H1 (cell line): ENCODE data around the gene PAXIP1.

Experiments
- EZH2 ChIP-seq: fragments of 200-600 bp; sonication (generic); IDR thresholded peaks from 2 replicates; pipeline ENCODE4 v1.7.1; 2012; ENCODE audit warnings: low read depth, mild to moderate bottlenecking, moderate library complexity, low read length, inconsistent platforms; ENCODE audit not compliant: severe bottlenecking
- JUND ChIP-seq: IDR thresholded peaks from 2 replicates; pipeline ENCODE4 v1.6.1; 2011; ENCODE audit warnings: mild to moderate bottlenecking, improper control_type of control experiment, low read length
- POLR2A ChIP-seq, 2 experiments: IDR thresholded peaks; 1 replicate in 1 of 2; 2 replicates in 1 of 2; pipeline ENCODE4 v1.6.1; 2011; ENCODE audit warnings: low read depth in 2 of 2, low read length in 2 of 2, mild to moderate bottlenecking in 2 of 2; ENCODE audit errors: control extremely low read depth in 1 of 2
- POLR2AphosphoS5 ChIP-seq: IDR thresholded peaks from 2 replicates; pipeline ENCODE4 v1.6.1; 2011; ENCODE audit warnings: low read depth, low read length
- RAD21 ChIP-seq, 2 experiments: IDR thresholded peaks in 1 of 2; conservative IDR thresholded peaks in 1 of 2; 2 replicates each; pipeline ENCODE4 v1.6.1; 2011; ENCODE audit warnings: low read depth in 2 of 2, low read length in 2 of 2, improper control_type of control experiment in 1 of 2, inconsistent platforms in 1 of 2, mild to moderate bottlenecking in 1 of 2, moderate library complexity in 1 of 2
- TAF1 ChIP-seq: IDR thresholded peaks from 2 replicates; pipeline ENCODE4 v1.6.1; 2011; ENCODE audit warnings: mild to moderate bottlenecking, low read depth, low read length
- TCF12 ChIP-seq: IDR thresholded peaks from 2 replicates; pipeline ENCODE4 v1.6.1; 2011; ENCODE audit warnings: low read depth, mild to moderate bottlenecking, low read length

GRCh38 chr7:154927624-154928125, 75.2 kb downstream of the PAXIP1 start:
- TF ChIP-seq EZH2 (no peak), TCF12 (no peak), POLR2AphosphoS5 (no peak), TAF1 (no peak), JUND (no peak), POLR2A (IDR thresholded peaks at IDR 0.05; ENCODE audit: control extremely low read depth in 1 of 2, low read depth in 2 of 2, low read length in 2 of 2) (no peak), RAD21 (IDR thresholded peaks at IDR 0.05 in 1 of 2, conservative IDR thresholded peaks at IDR 0.05 in 1 of 2; ENCODE audit: low read depth in 2 of 2, low read length in 2 of 2) (peak; percentile 81 to 87)
